GM06990 (cell line): ENCODE measurements around the gene HECTD1.

Source experiments
- DNase-seq: peaks from one replicate; pipeline ENCODE4 v3.0.0-alpha.2; 2011; ENCODE audit not compliant: insufficient read length; ENCODE audit errors: extremely low read depth
- H3K27me3 ChIP-seq: replicated peaks from 2 replicates; pipeline ENCODE4 v1.6.0; 2011; ENCODE audit warnings: low read length; ENCODE audit not compliant: control insufficient read depth, insufficient read depth
- H3K36me3 ChIP-seq: 2 replicates; pipeline ENCODE4 v1.5.1; 2011; ENCODE audit warnings: low read length; ENCODE audit not compliant: control insufficient read depth, insufficient read depth
- H3K4me3 ChIP-seq: replicated peaks from 2 replicates; pipeline ENCODE4 v1.5.1; 2011; ENCODE audit warnings: low read depth, mild to moderate bottlenecking, control low read depth, low read length
- CTCF ChIP-seq: IDR thresholded peaks from 2 replicates; pipeline ENCODE4 v1.5.1; 2011; ENCODE audit warnings: low read length, control low read depth, mild to moderate bottlenecking, inconsistent platforms; ENCODE audit not compliant: insufficient read depth, poor library complexity, severe bottlenecking

HECTD1 gene

GRCh38 chr14:31125231-31125630, 82.4 kb downstream of the HECTD1 start:
- Histone ChIP-seq H3K36me3 (peaks cover 14% of the 10 kb centered on the region), H3K27me3 (no peaks in the 10 kb centered on the region), H3K4me3 (no peak overlapping the region)
- no peak for DNase-seq
- no peak for TF ChIP-seq CTCF

- H3K4me3 ChIP-seq = no peak overlapping the region
- DNase-seq = no peak
- no peaks in the 10 kb centered on the region for H3K27me3 ChIP-seq
- no peak for TF ChIP-seq CTCF
- peaks cover 15% of the 10 kb centered on the region for H3K36me3 ChIP-seq
These were observed 83.4 kb downstream of the HECTD1 start for GRCh38 chr14:31124197-31124596.

DNA sequence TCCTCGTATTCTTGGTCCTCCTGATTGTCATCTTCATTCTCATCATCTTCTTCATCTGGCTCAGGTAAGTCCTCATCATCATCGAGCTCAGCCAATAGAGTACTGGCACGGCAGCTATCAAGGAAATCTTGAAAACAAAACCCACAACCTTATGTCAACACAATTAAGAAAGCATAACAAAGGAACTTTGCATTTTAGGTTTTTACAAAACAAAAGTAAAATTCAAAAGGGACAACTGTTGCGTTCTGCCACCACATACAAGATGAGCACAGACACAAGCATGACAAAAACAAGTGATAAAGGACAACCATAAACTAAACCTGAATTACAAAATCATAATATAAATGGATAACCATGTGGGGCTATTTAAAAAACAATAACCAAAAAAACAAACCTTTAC, 84.7 kb downstream of the HECTD1 start:
- peaks cover 14% of the 10 kb centered on the region for H3K36me3 ChIP-seq
- no peaks in the 10 kb centered on the region for H3K27me3 ChIP-seq
- no peak for DNase-seq
- TF ChIP-seq CTCF = no peak
- H3K4me3 ChIP-seq = no peak overlapping the region

DNA sequence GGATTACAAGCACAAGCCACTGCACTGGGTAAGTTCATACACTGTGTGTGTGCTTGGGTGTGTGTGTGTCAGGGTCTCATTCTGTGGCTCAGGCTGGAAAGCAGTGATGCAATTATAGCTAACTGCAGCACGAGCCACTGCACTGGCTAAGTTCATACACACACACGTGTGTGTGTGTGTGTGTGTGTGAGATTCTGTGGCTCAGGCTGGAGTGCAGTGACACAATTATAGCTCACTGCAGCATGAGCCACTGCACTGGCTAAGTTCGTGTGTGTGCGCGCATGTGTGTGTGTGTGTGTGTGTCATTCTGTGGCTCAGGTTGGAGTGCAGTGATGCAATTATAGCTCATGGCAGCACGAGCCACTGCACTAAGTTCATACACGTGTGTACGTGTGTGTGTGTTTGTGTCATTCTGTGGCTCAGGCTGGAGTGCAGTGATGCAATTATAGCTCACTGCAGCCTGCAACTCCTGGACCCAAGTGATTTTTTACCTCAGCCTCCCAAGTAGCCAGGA, 85.4 kb downstream of the HECTD1 start:
- no peak for TF ChIP-seq CTCF
- Histone ChIP-seq H3K4me3 (no peak overlapping the region), H3K36me3 (peaks cover 14% of the 10 kb centered on the region), H3K27me3 (no peaks in the 10 kb centered on the region)
- no peak for DNase-seq

DNA sequence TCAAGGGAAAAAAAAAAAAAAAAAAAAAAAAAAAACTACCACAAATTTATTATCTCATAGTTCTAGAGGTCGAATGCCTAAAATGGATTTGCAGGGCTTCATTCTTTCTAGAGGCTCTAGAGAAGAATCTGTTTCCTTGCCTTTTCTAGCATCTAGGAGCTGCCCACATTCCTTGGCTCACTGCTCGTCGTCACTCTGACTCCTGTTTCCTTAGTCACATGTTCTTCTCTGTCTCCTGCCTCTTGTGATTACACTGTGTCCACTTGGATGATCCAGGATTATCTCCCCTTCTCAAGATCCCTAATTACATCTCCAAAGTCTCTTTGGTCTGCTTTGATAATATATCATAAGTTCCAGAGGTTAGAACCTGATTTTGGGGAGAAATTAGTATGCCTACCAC, 88.7 kb downstream of the HECTD1 start:
- Histone ChIP-seq H3K36me3 (peaks cover 13% of the 10 kb centered on the region), H3K27me3 (no peaks in the 10 kb centered on the region), H3K4me3 (no peak overlapping the region)
- DNase-seq = no peak
- no peak for TF ChIP-seq CTCF

GRCh38 chr14:31113794-31114193, 93.8 kb downstream of the HECTD1 start:
- Histone ChIP-seq H3K36me3 (peaks cover 8% of the 10 kb centered on the region), H3K4me3 (no peak overlapping the region), H3K27me3 (no peaks in the 10 kb centered on the region)
- no peak for TF ChIP-seq CTCF
- DNase-seq = no peak
